ENCODE results near the gene SLC38A11.

SLC38A11 gene

GRCh38 chr2:164969909-164970690 is 14.8 kb upstream of the SLC38A11 start:
- no peak for DNase-seq (ENCODE audit: low spot score)

- DNase-seq (ENCODE audit: low spot score), result no peak
These were observed 12.5 kb upstream of the SLC38A11 start for GRCh38 chr2:164967781-164968228.

GRCh38 chr2:164967361-164967760 is 12.0 kb upstream of the SLC38A11 start:
- DNase-seq (ENCODE audit: low spot score), result no peak

- no peak for DNase-seq (ENCODE audit: low spot score)
These were observed 9.4 kb upstream of the SLC38A11 start for GRCh38 chr2:164964700-164965099.

- DNase-seq (ENCODE audit: low spot score), result no peak
These were observed 4.8 kb upstream of the SLC38A11 start for GRCh38 chr2:164960159-164960558.

- no peak for DNase-seq (ENCODE audit: low spot score)
These were observed 1.1 kb downstream of the SLC38A11 start for GRCh38 chr2:164954186-164954585.

- no peak for DNase-seq (ENCODE audit: low spot score)
These were observed 2.0 kb downstream of the SLC38A11 start for GRCh38 chr2:164953279-164953678.

GRCh38 chr2:164952057-164952702 is 3.1 kb downstream of the SLC38A11 start:
- DNase-seq (ENCODE audit: low spot score), result no peak

- no peak for DNase-seq (ENCODE audit: low spot score)
These were observed 6.8 kb downstream of the SLC38A11 start for GRCh38 chr2:164948540-164948939.

GRCh38 chr2:164947281-164947680 is 8.0 kb downstream of the SLC38A11 start:
- DNase-seq (ENCODE audit: low spot score), result no peak

- no peak for DNase-seq (ENCODE audit: low spot score)
These were observed 12.0 kb downstream of the SLC38A11 start for GRCh38 chr2:164943289-164943688.

GRCh38 chr2:164937864-164938401 is 17.4 kb downstream of the SLC38A11 start:
- DNase-seq (ENCODE audit: low spot score), result no peak

GRCh38 chr2:164935118-164936101 is 19.9 kb downstream of the SLC38A11 start:
- no peak for DNase-seq (ENCODE audit: low spot score)

- DNase-seq (ENCODE audit: low spot score), result no peak
These were observed 20.8 kb downstream of the SLC38A11 start for GRCh38 chr2:164934401-164935117.

- no peak for DNase-seq (ENCODE audit: low spot score)
These were observed 21.6 kb downstream of the SLC38A11 start for GRCh38 chr2:164933671-164934189.

- no peak for DNase-seq (ENCODE audit: low spot score)
These were observed 22.9 kb downstream of the SLC38A11 start for GRCh38 chr2:164932377-164932776.

GRCh38 chr2:164928101-164928673 is 27.1 kb downstream of the SLC38A11 start:
- DNase-seq (ENCODE audit: low spot score), result no peak

GRCh38 chr2:164922134-164922533 is 33.2 kb downstream of the SLC38A11 start:
- DNase-seq (ENCODE audit: low spot score), result no peak

GRCh38 chr2:164920430-164920829 is 34.9 kb downstream of the SLC38A11 start:
- no peak for DNase-seq (ENCODE audit: low spot score)

GRCh38 chr2:164917296-164917903 is 37.9 kb downstream of the SLC38A11 start:
- no peak for DNase-seq (ENCODE audit: low spot score)

All from CD4-positive, alpha-beta T cell treated with Interleukin-2 at 100 ng/mL for 4 hours (primary cell).